Measurements from ENCODE around the gene CD70. TPM values are rescaled to one million over a fixed set of nuclear protein-coding genes. Genes with fewer than 3 reads are reported as not detected.
"Not testable (repeated sequence)": the region's sequence is repeated elsewhere in the genome, so short reads cannot be mapped to it uniquely, and the experiment has no call there.

The CD70 gene
- total and polyA plus RNA-seq, 7 donors, result 0.36 to 1.8 TPM; not detected in 5

DNA sequence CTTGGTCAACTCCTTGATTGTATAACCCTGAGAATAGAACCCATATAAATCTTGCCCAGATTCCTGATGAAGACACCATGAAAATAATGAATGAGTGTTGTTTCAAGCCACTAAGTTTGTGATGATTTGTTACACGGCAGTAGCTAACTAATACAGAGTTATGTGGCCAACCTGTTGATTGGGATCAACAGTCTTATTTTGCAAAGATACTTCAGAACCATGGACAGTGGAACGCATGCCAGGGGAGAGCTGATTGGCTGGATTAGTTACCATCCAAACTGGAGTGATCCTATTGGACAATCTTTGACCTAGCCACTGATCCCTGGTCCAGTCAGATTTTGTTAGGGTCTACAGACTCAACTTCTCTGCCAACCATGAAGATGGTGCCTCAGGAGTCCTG is 26.6 kb downstream of the CD70 start:
- no peaks in the 10 kb centered on the region for H3K4me1 ChIP-seq
- H3K36me3 ChIP-seq, result no peaks in the 10 kb centered on the region
- H3K4me3 ChIP-seq, result no peak overlapping the region
- no peaks in the 10 kb centered on the region for H3K27me3 ChIP-seq
- H3K27ac ChIP-seq, result no peak overlapping the region
- intact Hi-C loops (cut with DNase I), result no loop called here
- TF ChIP-seq POLR2A (IDR thresholded peaks at IDR 0.05), result no peak
- no peak for TF ChIP-seq EP300 (IDR thresholded peaks at IDR 0.05)
- TF ChIP-seq, protein P1, sequence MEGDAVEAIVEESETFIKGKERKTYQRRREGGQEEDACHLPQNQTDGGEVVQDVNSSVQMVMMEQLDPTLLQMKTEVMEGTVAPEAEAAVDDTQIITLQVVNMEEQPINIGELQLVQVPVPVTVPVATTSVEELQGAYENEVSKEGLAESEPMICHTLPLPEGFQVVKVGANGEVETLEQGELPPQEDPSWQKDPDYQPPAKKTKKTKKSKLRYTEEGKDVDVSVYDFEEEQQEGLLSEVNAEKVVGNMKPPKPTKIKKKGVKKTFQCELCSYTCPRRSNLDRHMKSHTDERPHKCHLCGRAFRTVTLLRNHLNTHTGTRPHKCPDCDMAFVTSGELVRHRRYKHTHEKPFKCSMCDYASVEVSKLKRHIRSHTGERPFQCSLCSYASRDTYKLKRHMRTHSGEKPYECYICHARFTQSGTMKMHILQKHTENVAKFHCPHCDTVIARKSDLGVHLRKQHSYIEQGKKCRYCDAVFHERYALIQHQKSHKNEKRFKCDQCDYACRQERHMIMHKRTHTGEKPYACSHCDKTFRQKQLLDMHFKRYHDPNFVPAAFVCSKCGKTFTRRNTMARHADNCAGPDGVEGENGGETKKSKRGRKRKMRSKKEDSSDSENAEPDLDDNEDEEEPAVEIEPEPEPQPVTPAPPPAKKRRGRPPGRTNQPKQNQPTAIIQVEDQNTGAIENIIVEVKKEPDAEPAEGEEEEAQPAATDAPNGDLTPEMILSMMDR (IDR thresholded peaks at IDR 0.05), result no peak
- WGBS, 2 donors, result 71 to 76% methylated on average over 2 of the region's 2 CpGs
- DNase-seq, result no peak
- peaks cover 0 to 8% (median 0%) of the 10 kb centered on the region in 4 donors for H3K9me3 ChIP-seq

DNA sequence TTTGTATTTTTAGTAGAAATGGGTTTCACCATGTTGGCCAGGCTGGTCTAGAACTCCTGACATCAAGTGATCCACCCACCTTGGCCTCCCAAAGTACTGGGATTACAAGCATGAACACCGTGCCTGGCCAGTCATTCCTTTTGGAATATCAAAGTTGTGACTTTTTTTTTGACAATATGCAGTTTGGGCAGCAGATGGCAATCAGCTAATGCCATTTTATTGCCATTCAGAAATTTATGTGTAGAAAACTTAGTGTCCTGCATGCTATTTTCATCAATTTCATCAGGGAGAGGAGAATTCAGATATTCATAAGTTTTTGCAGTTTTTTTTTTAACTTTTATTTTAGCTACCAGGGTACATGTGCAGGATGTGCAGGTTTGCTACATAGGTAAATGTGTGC is 28.5 kb downstream of the CD70 start:
- H3K9me3 ChIP-seq; H3K27me3 ChIP-seq; H3K4me3 ChIP-seq; intact Hi-C loops (cut with DNase I); H3K27ac ChIP-seq; DNase-seq; H3K36me3 ChIP-seq; H3K4me1 ChIP-seq: not testable (repeated sequence)
- 26 to 56% methylated on average over 1 of the region's 1 CpG for WGBS, 2 donors

DNA sequence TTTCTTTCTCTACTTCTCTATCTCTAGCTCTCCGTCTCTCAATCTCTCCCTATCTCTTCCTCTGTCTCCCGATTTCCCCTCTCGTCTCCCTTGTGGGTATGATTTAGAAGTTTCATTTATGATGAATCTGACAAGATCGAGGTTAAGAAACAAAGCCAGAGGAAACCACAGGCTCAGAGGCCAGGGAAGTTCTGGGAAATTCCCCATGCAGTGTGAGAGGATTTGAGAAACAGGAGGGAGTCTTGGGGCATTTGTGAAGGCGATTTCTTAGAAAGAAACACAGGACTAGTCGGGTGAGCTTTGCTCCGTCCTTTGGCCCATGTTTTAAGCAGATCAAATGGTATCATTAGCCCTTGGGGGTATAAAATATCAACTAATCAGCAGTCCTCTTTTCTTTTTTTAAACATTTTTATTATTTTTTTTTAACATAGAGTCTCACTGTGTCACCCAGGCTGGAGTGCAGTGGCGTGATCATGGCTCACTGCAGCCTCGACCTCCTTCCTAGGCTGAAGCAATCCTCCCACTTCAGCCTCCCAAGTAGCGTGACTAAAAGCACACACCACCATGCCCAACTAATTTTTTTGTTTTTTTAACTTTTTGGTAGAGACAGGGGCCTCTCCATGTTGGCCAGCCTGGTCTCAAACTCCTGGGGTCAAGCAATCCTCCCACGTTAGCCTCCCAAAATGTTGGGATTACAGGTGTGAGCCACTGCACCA is 34.3 kb downstream of the CD70 start:
- H3K27me3 ChIP-seq, result peaks cover 0 to 5% (median 0%) of the 10 kb centered on the region in 3 donors
- WGBS, 2 donors, result 59 to 82% methylated on average over 11 of the region's 11 CpGs
- no peak for TF ChIP-seq POLR2A (IDR thresholded peaks at IDR 0.05)
- TF ChIP-seq, protein P1 (IDR thresholded peaks at IDR 0.05), result no peak
- no peak for TF ChIP-seq POLR2AphosphoS5 (IDR thresholded peaks at IDR 0.05)
- TF ChIP-seq EP300 (IDR thresholded peaks at IDR 0.05), result no peak
- H3K27ac ChIP-seq, result no peak overlapping the region
- no peak overlapping the region for H3K4me3 ChIP-seq
- no peaks in the 10 kb centered on the region for H3K9me3 ChIP-seq
- intact Hi-C loops (cut with DNase I), result no loop called here
- H3K4me1 ChIP-seq, result no peaks in the 10 kb centered on the region
- no peak for DNase-seq
- H3K36me3 ChIP-seq, result no peaks in the 10 kb centered on the region

DNA sequence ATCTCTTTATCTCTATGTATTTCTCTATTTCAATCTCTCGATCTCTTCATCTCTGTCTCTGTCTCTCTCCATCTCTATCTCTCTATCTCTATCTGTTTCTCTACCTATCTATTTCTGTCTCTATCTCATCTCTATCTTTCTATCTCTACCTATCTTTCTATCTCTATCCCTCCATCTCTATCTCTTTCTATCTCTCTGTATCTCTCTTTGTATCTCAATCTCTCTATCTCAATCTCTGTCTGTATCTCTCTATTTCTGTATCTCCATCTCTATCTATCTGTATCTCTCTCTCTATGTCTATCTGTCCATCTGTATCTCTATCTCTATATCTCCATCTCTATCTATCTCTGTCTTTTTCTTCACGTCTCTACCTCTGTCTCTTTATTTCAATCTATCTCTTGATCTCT is 34.9 kb downstream of the CD70 start:
- no peak overlapping the region for H3K27ac ChIP-seq
- TF ChIP-seq, protein P1 (IDR thresholded peaks at IDR 0.05), result no peak
- TF ChIP-seq EP300 (IDR thresholded peaks at IDR 0.05), result no peak
- no peak overlapping the region for H3K4me3 ChIP-seq
- no peaks in the 10 kb centered on the region for H3K9me3 ChIP-seq
- intact Hi-C loops (cut with DNase I), result no loop called here
- no peak for DNase-seq
- H3K27me3 ChIP-seq, result peaks cover 0 to 7% (median 0%) of the 10 kb centered on the region in 3 donors
- no peaks in the 10 kb centered on the region for H3K36me3 ChIP-seq
- WGBS, 2 donors, result 84 to 92% methylated on average over 2 of the region's 2 CpGs
- no peaks in the 10 kb centered on the region for H3K4me1 ChIP-seq

DNA sequence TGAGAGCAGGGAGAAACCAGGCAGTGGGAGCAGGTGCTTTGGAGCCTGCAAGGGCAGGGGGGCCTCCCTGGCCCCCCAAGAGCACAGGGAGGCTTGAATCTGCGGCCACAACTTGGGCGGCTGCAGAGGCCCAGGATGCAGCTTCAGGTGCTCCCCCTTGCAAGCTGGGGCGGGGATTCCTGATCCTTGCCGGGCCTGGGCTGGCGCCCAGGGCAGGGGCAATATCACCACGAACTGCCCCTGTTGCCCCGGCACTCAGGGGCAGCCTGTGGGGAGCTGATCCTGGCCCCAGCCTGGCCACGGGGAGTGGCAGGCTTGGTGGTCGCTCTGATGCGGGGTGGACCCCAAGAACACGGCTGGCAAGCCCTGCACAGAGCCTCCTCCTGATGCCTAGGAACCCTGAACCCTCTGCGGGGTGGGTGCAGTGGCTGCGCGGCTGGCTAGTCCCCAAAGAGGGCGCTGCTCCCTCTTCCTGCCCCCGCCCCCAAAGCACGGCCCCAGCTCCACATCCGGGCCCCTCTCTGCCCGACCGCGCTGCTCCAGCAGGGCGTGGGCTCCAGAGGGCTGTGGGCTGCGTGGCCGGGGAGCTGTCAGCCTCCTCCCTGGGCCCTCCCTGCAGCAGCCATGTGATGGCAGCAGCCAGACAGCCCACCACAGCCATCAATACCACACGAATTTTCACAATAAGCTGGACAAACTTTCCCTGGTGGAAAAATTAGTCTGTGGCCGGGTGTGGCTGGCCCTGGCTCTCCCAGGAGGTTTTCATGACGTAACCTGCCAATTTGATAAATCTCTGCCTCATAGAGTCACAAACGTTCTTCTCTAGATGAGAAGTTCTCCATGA is 39.1 kb downstream of the CD70 start:
- intact Hi-C loops (cut with DNase I), result no loop called here
- H3K9me3 ChIP-seq, result no peaks in the 10 kb centered on the region
- DNase-seq, result no peak
- H3K4me1 ChIP-seq, result no peaks in the 10 kb centered on the region
- peaks cover 0 to 7% (median 0%) of the 10 kb centered on the region in 3 donors for H3K27me3 ChIP-seq
- no peak overlapping the region for H3K27ac ChIP-seq
- WGBS, 2 donors, result 26 to 34% methylated on average over 28 of the region's 28 CpGs
- no peaks in the 10 kb centered on the region for H3K36me3 ChIP-seq
- H3K4me3 ChIP-seq, result no peak overlapping the region
- TF ChIP-seq, protein P1 (IDR thresholded peaks at IDR 0.05), result no peak
- TF ChIP-seq POLR2AphosphoS5 (IDR thresholded peaks at IDR 0.05), result no peak
- TF ChIP-seq POLR2A (IDR thresholded peaks at IDR 0.05), result no peak
- TF ChIP-seq EP300 (IDR thresholded peaks at IDR 0.05), result no peak
